ENCODE results near the gene DCAF5. TPM values are rescaled to one million over a fixed set of nuclear protein-coding genes. Genes with fewer than 3 reads are reported as not detected.

DCAF5 gene
- total RNA-seq, 1 donor from 2014 or later, result 57.8 TPM

DNA sequence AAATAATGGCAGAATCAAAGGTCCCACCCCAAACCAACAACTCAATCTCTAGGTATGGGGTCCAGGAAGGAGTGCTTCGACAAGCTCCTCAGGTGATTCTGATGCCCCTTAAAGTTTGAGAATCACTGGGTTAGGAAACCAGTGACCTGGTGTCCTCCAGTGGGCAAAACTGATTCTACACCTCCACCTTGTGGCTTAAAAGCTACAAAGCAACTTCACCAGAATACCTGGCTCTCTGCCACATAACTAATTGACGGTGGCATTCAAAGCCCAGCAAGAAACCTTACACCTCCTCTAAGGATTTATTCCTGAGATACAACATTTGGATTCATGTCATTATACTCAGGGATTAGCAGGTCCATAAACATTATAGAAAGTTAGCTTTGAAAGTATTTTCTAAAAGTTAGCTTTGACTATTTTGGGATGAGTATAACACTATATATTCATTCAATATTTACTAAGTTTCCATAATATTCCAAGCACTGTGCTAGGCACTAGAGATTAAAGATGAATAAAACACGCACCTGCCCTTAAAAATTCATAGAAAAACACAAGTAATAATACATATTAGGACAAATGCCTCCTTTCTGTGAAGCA, 45.4 kb downstream of the DCAF5 start:
- no peak overlapping the region for H3K27ac ChIP-seq (replicated peaks)
- H3K27me3 ChIP-seq (ENCODE audit: low read depth), result no peaks in the 10 kb centered on the region
- H3K36me3 ChIP-seq, result peaks cover 37% of the 10 kb centered on the region
- peaks cover under 1% of the 10 kb centered on the region for H3K4me1 ChIP-seq
- no peak overlapping the region for H3K4me3 ChIP-seq
- intact Hi-C loops (cut with micrococcal nuclease), result no loop called here
- TF ChIP-seq, protein P1, sequence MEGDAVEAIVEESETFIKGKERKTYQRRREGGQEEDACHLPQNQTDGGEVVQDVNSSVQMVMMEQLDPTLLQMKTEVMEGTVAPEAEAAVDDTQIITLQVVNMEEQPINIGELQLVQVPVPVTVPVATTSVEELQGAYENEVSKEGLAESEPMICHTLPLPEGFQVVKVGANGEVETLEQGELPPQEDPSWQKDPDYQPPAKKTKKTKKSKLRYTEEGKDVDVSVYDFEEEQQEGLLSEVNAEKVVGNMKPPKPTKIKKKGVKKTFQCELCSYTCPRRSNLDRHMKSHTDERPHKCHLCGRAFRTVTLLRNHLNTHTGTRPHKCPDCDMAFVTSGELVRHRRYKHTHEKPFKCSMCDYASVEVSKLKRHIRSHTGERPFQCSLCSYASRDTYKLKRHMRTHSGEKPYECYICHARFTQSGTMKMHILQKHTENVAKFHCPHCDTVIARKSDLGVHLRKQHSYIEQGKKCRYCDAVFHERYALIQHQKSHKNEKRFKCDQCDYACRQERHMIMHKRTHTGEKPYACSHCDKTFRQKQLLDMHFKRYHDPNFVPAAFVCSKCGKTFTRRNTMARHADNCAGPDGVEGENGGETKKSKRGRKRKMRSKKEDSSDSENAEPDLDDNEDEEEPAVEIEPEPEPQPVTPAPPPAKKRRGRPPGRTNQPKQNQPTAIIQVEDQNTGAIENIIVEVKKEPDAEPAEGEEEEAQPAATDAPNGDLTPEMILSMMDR (IDR thresholded peaks at IDR 0.05; ENCODE audit: borderline replicate concordance), result peak; percentile 73
- H3K9me3 ChIP-seq (replicated peaks), result no peaks in the 10 kb centered on the region
- no peak for DNase-seq

DNA sequence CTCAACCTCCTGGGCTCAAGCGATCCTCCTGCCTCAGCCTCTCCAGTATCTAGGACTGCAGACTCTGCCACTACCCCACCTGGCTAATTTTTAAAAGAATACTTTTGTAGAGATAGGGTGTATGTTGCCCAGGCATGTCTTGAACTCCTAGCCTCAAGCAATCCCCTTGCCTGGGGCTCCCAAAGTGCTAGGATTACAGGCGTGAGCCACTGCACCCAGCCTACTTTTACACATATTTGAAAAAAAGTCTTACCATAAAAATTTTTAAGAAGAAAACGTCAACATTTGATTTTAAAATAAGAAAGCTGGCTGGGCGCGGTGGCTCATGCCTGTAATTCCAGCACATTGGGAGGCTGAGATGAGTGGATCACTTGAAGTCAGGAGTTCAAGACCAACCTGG, 46.5 kb downstream of the DCAF5 start:
- Histone ChIP-seq H3K27ac (replicated peaks) (no peak overlapping the region), H3K36me3 (peaks cover 34% of the 10 kb centered on the region), H3K9me3 (replicated peaks) (no peaks in the 10 kb centered on the region), H3K27me3 (ENCODE audit: low read depth) (no peaks in the 10 kb centered on the region), H3K4me3 (no peak overlapping the region), H3K4me1 (peaks cover 3% of the 10 kb centered on the region)
- intact Hi-C loops (cut with micrococcal nuclease), result no loop called here
- no peak for DNase-seq
- TF ChIP-seq, protein P1 (IDR thresholded peaks at IDR 0.05; ENCODE audit: borderline replicate concordance), result no peak

DNA sequence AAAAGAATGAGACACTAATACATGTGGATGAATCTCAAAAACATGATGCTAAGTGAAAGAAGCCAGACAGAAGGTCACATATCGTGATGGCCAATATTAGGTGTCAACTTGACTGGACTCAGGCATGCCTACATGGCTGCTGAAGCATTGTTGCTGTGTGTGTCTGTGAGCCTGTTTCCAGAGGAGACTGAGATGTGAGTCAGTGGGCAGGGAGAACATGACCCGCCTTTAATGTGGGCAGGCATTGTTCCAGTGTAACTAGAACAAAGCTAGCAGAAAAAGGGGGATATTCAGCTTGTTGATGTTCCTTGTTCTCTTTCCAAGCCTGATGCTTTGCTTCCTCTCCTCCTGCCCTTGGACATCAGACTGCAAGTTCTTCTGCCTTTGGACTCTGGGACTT, 47.6 kb downstream of the DCAF5 start:
- Histone ChIP-seq H3K36me3 (peaks cover 33% of the 10 kb centered on the region), H3K4me1 (peaks cover 10% of the 10 kb centered on the region), H3K27ac (replicated peaks) (no peak overlapping the region), H3K4me3 (no peak overlapping the region), H3K27me3 (ENCODE audit: low read depth) (no peaks in the 10 kb centered on the region), H3K9me3 (replicated peaks) (no peaks in the 10 kb centered on the region)
- DNase-seq, result no peak
- TF ChIP-seq, protein P1 (IDR thresholded peaks at IDR 0.05; ENCODE audit: borderline replicate concordance), result no peak
- intact Hi-C loops (cut with micrococcal nuclease), result no loop called here

DNA sequence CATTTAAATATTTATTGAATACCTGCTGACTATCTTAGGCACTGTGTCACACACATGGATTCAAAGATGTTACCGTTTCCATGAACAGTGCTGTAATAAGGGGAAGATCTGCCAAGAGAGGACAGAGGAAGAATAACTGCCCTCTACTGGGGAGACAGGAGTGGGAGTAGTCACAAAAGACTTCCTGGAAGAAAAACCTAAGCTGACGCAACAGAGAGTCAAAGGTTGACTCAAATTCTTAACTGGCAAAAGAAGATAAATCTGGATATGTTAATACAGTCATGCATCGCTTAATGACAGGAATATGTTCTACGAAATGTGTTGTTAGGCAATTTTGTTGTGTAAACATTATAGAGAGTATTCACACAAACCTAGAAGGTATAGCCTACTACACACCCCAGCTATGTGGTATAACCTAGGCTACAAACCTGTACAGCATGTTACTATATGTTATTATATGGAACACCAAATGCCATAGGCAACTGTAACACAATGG, 51.5 kb downstream of the DCAF5 start:
- Histone ChIP-seq H3K27ac (replicated peaks) (no peak overlapping the region), H3K4me1 (peaks cover 10% of the 10 kb centered on the region), H3K27me3 (ENCODE audit: low read depth) (no peaks in the 10 kb centered on the region), H3K36me3 (peaks cover 20% of the 10 kb centered on the region), H3K9me3 (replicated peaks) (no peaks in the 10 kb centered on the region), H3K4me3 (no peak overlapping the region)
- no peak for DNase-seq
- intact Hi-C loops (cut with micrococcal nuclease), result no loop called here
- TF ChIP-seq, protein P1 (IDR thresholded peaks at IDR 0.05; ENCODE audit: borderline replicate concordance), result peak; percentile 69

DNA sequence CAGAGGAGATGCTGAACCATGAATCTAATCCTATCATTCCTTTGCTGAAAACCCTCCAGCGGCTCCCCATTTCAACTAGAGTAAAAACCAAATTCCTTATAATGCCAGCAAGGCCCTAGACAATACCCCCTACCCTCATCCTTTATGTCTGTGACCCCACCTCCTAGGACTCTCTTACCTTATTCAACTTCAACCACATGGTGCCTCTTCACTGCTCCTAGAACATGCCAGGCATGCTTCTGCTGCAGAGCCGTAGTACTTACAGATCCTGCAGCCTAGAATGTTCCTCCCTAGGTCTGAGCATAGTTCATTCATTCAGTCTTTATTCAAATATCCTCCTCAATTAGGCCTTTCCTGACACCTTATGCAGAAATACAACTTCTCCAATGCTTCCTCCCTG, 54.9 kb downstream of the DCAF5 start:
- no peaks in the 10 kb centered on the region for H3K9me3 ChIP-seq (replicated peaks)
- H3K4me1 ChIP-seq, result peaks cover 26% of the 10 kb centered on the region
- no peaks in the 10 kb centered on the region for H3K27me3 ChIP-seq (ENCODE audit: low read depth)
- H3K27ac ChIP-seq (replicated peaks), result no peak overlapping the region
- H3K4me3 ChIP-seq, result no peak overlapping the region
- intact Hi-C loops (cut with micrococcal nuclease), result loop anchor here (5.0 kb wide), 1 partner anchor 186 kb away; no protein-coding TSS in a partner anchor
- peaks cover 8% of the 10 kb centered on the region for H3K36me3 ChIP-seq
- TF ChIP-seq, protein P1 (IDR thresholded peaks at IDR 0.05; ENCODE audit: borderline replicate concordance), result no peak
- no peak for DNase-seq
